DND-41 (cell line): Measurements from ENCODE around the gene RNF217.

Source experiments
- EZH2 ChIP-seq: IDR thresholded peaks from 3 replicates; pipeline ENCODE4 v1.6.1; 2012; ENCODE audit warnings: borderline replicate concordance, low read depth, mild to moderate bottlenecking, moderate library complexity, low read length, inconsistent platforms; ENCODE audit not compliant: severe bottlenecking
- TF ChIP-seq, protein P1 (sequence below): IDR thresholded peaks from 2 replicates; pipeline ENCODE4 v1.5.1; 2012; ENCODE audit warnings: borderline replicate concordance, low read length, moderate library complexity, mild to moderate bottlenecking; ENCODE audit not compliant: poor library complexity, severe bottlenecking; ENCODE audit errors: extremely low read depth

DNA sequence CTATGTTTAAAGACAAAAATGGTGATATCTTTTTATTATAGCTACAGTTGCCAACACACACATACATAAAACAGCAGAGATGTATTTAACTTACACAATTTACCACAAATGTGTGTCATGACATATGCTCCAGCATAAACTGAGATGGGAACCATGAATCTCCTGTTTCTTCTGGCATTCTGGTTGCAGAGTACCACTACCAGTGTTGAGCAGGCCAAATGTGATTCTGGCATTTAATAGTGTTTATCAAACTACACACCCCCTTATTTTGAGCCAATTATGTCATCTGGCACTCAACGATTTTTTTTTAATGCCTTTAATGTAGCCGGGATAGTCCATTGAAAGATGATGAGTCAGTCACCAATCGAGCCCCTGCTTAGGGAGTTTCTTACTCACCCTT lies 132.3 kb downstream of the RNF217 start:
- TF ChIP-seq, protein P1, sequence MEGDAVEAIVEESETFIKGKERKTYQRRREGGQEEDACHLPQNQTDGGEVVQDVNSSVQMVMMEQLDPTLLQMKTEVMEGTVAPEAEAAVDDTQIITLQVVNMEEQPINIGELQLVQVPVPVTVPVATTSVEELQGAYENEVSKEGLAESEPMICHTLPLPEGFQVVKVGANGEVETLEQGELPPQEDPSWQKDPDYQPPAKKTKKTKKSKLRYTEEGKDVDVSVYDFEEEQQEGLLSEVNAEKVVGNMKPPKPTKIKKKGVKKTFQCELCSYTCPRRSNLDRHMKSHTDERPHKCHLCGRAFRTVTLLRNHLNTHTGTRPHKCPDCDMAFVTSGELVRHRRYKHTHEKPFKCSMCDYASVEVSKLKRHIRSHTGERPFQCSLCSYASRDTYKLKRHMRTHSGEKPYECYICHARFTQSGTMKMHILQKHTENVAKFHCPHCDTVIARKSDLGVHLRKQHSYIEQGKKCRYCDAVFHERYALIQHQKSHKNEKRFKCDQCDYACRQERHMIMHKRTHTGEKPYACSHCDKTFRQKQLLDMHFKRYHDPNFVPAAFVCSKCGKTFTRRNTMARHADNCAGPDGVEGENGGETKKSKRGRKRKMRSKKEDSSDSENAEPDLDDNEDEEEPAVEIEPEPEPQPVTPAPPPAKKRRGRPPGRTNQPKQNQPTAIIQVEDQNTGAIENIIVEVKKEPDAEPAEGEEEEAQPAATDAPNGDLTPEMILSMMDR: no peak
- no peak for TF ChIP-seq EZH2
